D721Med (cell line): ENCODE results near the gene RARRES1.

Experiments used
- DNase-seq: peaks from one replicate; pipeline ENCODE4 v3.0.0; 2011; ENCODE audit warnings: low spot score; ENCODE audit not compliant: insufficient read length
- FAIRE-seq: peaks from 2 replicates; lab custom pipeline; 2011; peaks lifted over from hg19 to GRCh38; lab: Jason Lieb, UNC
- CTCF ChIP-seq: IDR thresholded peaks from 2 replicates; pipeline ENCODE4 v1.5.1; 2012; ENCODE audit warnings: mild to moderate bottlenecking, control low read depth; ENCODE audit not compliant: insufficient read depth; ENCODE audit errors: missing control alignments

The RARRES1 gene

GRCh38 chr3:158775426-158776410 is 43.5 kb upstream of the RARRES1 start:
- TF ChIP-seq CTCF, result no peak
- DNase-seq, result no peak
- FAIRE-seq, result no peak

- no peak for FAIRE-seq
- no peak for TF ChIP-seq CTCF
- no peak for DNase-seq
These were observed 42.7 kb upstream of the RARRES1 start for GRCh38 chr3:158774965-158775364.

DNA sequence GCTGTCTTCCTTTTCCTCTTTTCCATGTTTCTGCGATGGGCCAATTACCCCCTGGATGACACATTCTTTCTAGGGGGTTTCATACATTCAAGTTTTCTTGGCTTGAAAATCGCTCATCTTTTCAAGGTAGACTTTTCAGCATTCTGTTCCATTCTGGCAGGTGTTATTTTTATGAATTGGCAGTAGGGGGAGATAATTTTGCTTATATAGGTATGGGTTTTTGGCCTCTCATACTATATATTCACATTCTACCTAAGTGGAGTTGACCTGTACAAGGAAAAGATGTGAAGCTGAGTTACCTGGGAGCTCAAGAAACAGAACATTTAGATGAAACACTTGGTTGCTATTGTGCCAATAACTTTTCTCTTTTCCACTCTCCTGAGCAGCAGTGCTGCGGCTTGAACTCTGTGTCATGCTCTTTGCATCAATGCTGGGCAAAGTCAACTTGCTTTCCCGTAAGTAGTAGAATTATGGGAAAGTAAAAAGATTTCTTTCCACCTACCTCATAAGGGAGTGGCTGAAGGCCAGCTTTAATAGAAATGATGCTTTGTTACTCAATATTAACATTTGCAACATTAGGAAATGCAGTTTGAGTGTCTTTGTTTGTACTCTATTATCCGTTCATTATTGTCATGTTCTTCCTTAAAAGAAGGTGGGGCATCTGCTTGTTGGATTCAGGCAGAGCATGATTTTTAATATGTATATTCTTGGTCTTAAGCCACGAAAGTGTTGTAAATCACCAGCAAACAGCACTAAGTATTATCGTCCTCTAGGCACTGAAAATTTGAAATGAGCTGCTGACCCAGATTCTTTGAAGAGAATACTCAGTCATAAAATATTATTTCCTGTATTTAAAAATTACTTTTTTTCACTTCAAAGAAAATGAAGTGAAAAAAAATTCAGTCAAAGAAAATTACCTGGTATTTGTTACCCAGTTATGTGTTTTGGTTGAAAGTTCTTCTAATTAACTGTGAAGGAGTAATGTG is 41.9 kb upstream of the RARRES1 start:
- FAIRE-seq (no peak), DNase-seq (no peak)
- TF ChIP-seq CTCF, result no peak

GRCh38 chr3:158773166-158773565 is 40.9 kb upstream of the RARRES1 start:
- TF ChIP-seq CTCF, result no peak
- DNase-seq, result no peak

DNA sequence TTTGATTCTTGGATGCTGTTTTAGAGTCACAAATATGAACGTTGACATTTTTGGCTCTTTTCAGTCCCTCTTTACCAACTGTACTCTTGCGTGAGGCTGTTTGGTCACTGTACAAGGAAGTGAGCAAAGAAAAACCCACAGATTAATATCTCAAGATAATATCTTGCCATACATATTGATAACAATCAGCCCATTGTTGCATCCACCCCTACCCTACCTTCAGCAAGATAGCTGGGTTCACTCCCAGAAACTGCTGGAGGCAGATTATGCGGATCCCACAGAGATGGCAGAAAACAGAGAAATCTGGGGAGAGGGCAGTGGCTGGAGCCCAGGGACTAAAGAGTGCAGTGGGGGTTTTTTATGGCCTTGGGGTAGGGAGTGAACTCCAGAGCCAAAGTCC is 39.7 kb upstream of the RARRES1 start:
- FAIRE-seq (no peak), DNase-seq (no peak)
- TF ChIP-seq CTCF, result no peak

More at GRCh38 chr3:158773166-158773565, 40.9 kb upstream of the RARRES1 start:
- FAIRE-seq, result no peak

DNA sequence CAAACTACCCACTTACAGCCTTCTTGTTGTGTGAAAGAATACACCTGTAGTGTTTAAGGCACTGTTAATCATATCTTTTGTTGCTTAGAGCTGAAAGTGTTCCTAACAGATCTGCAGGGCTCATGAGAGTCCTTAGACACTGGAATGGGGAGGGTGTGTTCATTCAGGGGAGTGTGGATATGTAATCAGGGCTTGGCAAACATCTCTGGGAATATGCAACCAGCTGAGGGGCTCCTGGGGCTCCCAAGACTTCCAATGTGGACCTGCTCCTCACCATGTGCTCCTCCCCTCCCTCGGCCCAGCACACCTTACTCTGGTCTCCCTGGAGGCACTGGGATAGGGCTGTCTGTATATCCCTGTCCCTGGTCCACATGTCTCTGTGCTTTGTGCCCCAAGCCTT is 39.3 kb upstream of the RARRES1 start:
- DNase-seq (no peak), FAIRE-seq (no peak)
- no peak for TF ChIP-seq CTCF
